ENCODE data around the gene PNKP.

GRCh38 chr19:49827034-49827433 lies 40.3 kb downstream of the PNKP start:
- TF ChIP-seq CTCF (conservative IDR thresholded peaks at IDR 0.05) = no peak
- no peak for TF ChIP-seq ZFX (IDR thresholded peaks at IDR 0.05)

All from C4-2B (cell line).